ENCODE results near the gene FCN3. TPM values are rescaled to one million over a fixed set of nuclear protein-coding genes. Genes with fewer than 3 reads are reported as not detected.

Gene FCN3
- total and polyA plus RNA-seq, 2 donors (not counting 1 experiment from before 2014, with no cell fraction given): not detected

- Mint-ChIP-seq H3K27me3 (no peaks in the 10 kb centered on the region), H3K4me1 (peaks cover 44% of the 10 kb centered on the region), H3K4me3 (peak overlapping the region; percentile 71), H3K27ac (peak overlapping the region; percentile 75), H3K9me3 (ENCODE audit: insufficient read depth) (no peaks in the 10 kb centered on the region)
- Histone ChIP-seq H3K9me3 (ENCODE audit: control extremely low read depth in 1 of 3, control insufficient read depth in 2 of 3, insufficient read depth in 1 of 3, low read length in 2 of 3) (no peaks in the 10 kb centered on the region), H3K4me1 (ENCODE audit: control insufficient read depth in 2 of 2, insufficient read depth in 2 of 2, low read length in 2 of 2) (peaks cover 36 to 52% of the 10 kb centered on the region in 2 donors), H3K27me3 (replicated peaks in 1 of 4; ENCODE audit: control extremely low read depth in 1 of 4, control insufficient read depth in 3 of 4, insufficient read depth in 4 of 4, low read length in 3 of 4) (no peaks in the 10 kb centered on the region), H3K9ac (ENCODE audit: low read length) (no peak overlapping the region), H3K36me3 (replicated peaks in 1 of 2; ENCODE audit: control extremely low read depth in 1 of 2, control insufficient read depth in 1 of 2, extremely low read depth in 1 of 2, insufficient read depth in 2 of 2, low read length in 1 of 2) (peaks cover 0 to 15% of the 10 kb centered on the region in 2 experiments), H3K79me2 (ENCODE audit: control insufficient read depth, insufficient read depth, low read length) (no peaks in the 10 kb centered on the region), H3K4me2 (replicated peaks; ENCODE audit: low read depth, low read length, poor library complexity, severe bottlenecking) (peak overlapping the region; percentile 95), H4K20me1 (ENCODE audit: control insufficient read depth, insufficient read depth, low read length, poor library complexity, severe bottlenecking) (peaks cover 8% of the 10 kb centered on the region), H2AFZ (ENCODE audit: insufficient read depth, low read depth, low read length, poor library complexity, severe bottlenecking) (no peak overlapping the region), H3K27ac (ENCODE audit: low read length in 2 of 2) (no peak overlapping the region), H3K4me3 (ENCODE audit: control extremely low read depth in 1 of 5, extremely low read depth in 1 of 5, insufficient read depth in 1 of 5, low read depth in 2 of 5, low read length in 4 of 5) (no peak overlapping the region)
- WGBS (ENCODE audit: insufficient coverage): 75% methylated on average over 4 of the region's 5 CpGs
- CTCF ChIA-PET: interaction anchor here (1.0 to 11.1 kb wide), 10 partner anchors 13 to 251 kb away, joined by 3 to 135 read pairs (median 38); partner anchors contain the start of genes CD164L2, GPR3, MAP3K6 and SYTL1
- ATAC-seq (ENCODE audit: low read depth) (no peak), DNase-seq (no peak)
- TF ChIP-seq EZH2 (IDR thresholded peaks at IDR 0.05; ENCODE audit: borderline replicate concordance, insufficient read depth, low read depth, low read length, poor library complexity, severe bottlenecking) (no peak), CTCF (IDR thresholded peaks at IDR 0.05) (no peak)
- POLR2A ChIA-PET: no interaction called here
- intact Hi-C loops (cut with micrococcal nuclease): loop anchor here (2.0 kb wide), 1 partner anchor 23 kb away; no protein-coding TSS in a partner anchor
These were observed 18.9 kb downstream of the FCN3 start for GRCh38 chr1:27355683-27356082.

- Histone ChIP-seq H4K20me1 (ENCODE audit: control insufficient read depth, insufficient read depth, low read length, poor library complexity, severe bottlenecking) (no peaks in the 10 kb centered on the region), H3K9me3 (ENCODE audit: control extremely low read depth in 1 of 3, control insufficient read depth in 2 of 3, insufficient read depth in 1 of 3, low read length in 2 of 3) (no peaks in the 10 kb centered on the region), H3K79me2 (ENCODE audit: control insufficient read depth, insufficient read depth, low read length) (peaks cover 12% of the 10 kb centered on the region), H3K4me1 (ENCODE audit: control insufficient read depth in 2 of 2, insufficient read depth in 2 of 2, low read length in 2 of 2) (peaks cover 26 to 41% of the 10 kb centered on the region in 2 donors), H3K4me3 (ENCODE audit: control extremely low read depth in 1 of 5, extremely low read depth in 1 of 5, insufficient read depth in 1 of 5, low read depth in 2 of 5, low read length in 4 of 5) (no peak overlapping the region), H3K27me3 (replicated peaks in 1 of 4; ENCODE audit: control extremely low read depth in 1 of 4, control insufficient read depth in 3 of 4, insufficient read depth in 4 of 4, low read length in 3 of 4) (no peaks in the 10 kb centered on the region), H2AFZ (ENCODE audit: insufficient read depth, low read depth, low read length, poor library complexity, severe bottlenecking) (no peak overlapping the region), H3K36me3 (replicated peaks in 1 of 2; ENCODE audit: control extremely low read depth in 1 of 2, control insufficient read depth in 1 of 2, extremely low read depth in 1 of 2, insufficient read depth in 2 of 2, low read length in 1 of 2) (peaks cover 0 to 28% of the 10 kb centered on the region in 2 experiments), H3K9ac (ENCODE audit: low read length) (no peak overlapping the region), H3K4me2 (replicated peaks; ENCODE audit: low read depth, low read length, poor library complexity, severe bottlenecking) (no peak overlapping the region), H3K27ac (ENCODE audit: low read length in 2 of 2) (no peak overlapping the region)
- DNase-seq (no peak), ATAC-seq (ENCODE audit: low read depth) (no peak)
- TF ChIP-seq EZH2 (IDR thresholded peaks at IDR 0.05; ENCODE audit: borderline replicate concordance, insufficient read depth, low read depth, low read length, poor library complexity, severe bottlenecking) (no peak), CTCF (IDR thresholded peaks at IDR 0.05) (no peak)
- CTCF ChIA-PET: interaction anchor here (0.7 to 11.1 kb wide), 8 partner anchors 12 to 254 kb away, joined by 3 to 135 read pairs (median 6); partner anchors contain the start of genes CD164L2, GPR3, MAP3K6 and SYTL1
- POLR2A ChIA-PET: interaction anchor here (0.7 to 2.1 kb wide), 4 partner anchors 12 to 274 kb away, joined by 4 to 10 read pairs (median 8); partner anchors contain the start of genes SYTL1 and WDTC1
- intact Hi-C loops (cut with micrococcal nuclease): no loop called here
- H3K27ac Mint-ChIP-seq: peak overlapping the region; percentile 78
- 100% methylated on average over 2 of the region's 3 CpGs for WGBS (ENCODE audit: insufficient coverage)
- peaks cover 29% of the 10 kb centered on the region for H3K4me1 Mint-ChIP-seq
- H3K4me3 Mint-ChIP-seq: no peak overlapping the region
- H3K27me3 Mint-ChIP-seq: no peaks in the 10 kb centered on the region
- no peaks in the 10 kb centered on the region for H3K9me3 Mint-ChIP-seq (ENCODE audit: insufficient read depth)
These were observed 21.0 kb downstream of the FCN3 start for GRCh38 chr1:27353629-27354028.
